NCI-H2107 treated with DMSO at 0.1 percent for 48 hours (cell line): ENCODE data around the gene LMTK2.

Experiments used
- DNase-seq: peaks from one replicate; lab custom pipeline; 2025; ENCODE audit not compliant: unreplicated experiment; lab: John Stamatoyannopoulos, UW

Gene LMTK2

DNA sequence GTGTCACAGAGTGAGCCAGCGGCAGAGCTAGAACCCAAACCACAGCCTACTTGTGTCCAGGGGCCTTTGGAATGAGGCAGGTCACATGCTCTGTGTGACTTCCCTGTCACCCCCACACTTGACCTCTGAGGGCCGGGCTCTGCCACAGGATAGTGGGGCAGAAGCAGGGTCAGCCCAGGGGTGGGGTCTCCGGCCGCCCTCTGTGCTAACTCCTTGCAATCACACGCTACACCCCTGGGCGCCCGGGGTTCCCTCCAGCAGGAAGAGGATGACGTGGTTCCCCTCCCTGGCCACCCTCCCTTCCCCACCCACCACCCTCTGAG is 125.6 kb downstream of the LMTK2 start:
- DNase-seq = no peak

DNA sequence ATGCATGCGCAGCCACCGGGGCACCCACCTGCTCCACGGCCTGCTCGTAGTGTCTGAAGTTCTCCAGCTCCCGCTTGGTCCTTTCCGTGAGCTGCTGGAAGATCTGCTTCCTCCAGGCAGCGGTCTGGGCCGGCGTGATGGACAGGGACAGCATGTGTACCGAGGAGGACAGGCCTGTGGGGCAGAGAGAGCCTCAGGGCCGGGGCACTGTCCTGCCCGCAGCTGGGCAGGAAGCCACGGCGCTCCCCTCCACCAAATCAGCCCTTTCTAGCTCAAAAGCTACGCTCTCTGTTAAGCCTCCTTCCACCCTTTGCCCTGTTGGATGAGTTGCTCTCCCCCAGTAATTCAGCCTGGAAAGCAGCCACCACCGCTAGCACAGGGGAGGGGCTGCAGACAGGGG is 126.1 kb downstream of the LMTK2 start:
- no peak for DNase-seq

DNA sequence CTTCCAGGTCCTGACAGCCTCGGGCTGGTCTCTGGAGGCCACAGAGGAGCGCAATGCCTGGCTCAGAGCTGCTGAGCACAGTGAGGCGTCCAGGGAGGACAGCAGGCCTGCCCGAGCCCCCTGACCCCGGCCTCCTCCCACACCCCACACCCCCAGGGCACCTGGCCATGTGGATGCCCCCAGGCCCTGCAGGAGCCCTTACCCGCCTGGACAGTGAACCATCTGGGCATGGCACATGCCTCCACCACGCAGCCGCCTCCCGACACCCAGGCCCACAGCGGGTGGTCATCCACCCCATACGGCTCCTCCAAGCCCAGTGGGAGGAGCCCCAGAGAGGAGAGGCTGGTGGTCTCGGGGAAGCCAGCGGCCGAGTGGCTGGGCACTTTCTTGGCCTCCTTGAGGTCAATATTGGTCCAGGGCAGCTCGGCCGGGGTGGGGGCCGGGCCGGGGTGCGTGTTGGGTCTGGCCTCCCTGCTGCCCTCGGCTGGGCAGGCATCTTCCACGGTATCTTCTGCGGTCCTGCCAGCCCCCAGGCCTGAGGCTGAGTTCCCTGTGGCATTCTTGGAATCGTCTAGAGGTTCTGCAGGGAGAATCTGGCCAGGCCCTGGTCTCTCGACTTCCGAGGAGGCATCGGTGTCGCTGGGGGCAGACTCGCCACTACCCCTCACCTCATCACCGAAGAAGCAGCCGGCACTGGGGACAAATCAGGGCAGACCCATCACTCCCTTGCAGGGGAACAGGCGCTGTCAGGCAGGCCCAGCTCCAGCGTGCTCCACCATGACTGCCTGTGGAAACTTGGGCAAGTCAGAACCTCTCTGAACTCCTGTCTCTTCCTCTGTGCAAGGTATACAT is 126.8 kb downstream of the LMTK2 start:
- DNase-seq = no peak

DNA sequence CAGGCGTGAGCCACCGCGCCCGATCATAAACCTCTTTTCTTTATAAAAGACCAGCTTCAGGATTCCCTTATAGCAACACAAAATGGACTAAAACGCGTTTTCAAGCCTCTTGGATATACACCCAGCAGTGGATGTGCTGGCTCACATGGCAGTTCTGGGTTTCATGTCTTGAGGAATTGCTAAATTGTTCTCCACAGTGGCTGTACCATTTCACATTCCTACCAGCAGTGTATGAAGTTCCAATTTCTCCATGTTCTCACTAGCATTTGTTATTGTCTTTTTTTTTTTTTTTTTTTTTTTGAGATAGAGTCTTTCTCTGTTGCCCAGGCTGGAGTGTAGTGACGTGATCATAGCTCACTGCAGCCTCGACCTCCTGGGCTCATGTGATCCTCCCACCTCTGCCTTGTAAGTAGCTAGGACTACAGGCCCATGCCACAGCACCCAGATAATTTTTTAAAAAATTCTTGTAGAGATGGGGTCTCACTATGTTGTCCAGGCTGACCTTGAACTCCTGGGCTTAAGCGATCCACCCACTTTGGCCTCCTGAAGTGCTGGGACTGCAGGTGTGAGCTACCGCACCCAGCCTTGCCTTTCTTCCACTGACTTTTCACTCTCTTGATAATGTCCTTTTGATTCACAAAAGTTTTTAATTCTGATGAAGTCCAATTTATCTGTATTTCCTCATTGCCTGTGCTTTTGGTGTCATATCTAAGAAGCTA is 127.9 kb downstream of the LMTK2 start:
- DNase-seq = no peak

DNA sequence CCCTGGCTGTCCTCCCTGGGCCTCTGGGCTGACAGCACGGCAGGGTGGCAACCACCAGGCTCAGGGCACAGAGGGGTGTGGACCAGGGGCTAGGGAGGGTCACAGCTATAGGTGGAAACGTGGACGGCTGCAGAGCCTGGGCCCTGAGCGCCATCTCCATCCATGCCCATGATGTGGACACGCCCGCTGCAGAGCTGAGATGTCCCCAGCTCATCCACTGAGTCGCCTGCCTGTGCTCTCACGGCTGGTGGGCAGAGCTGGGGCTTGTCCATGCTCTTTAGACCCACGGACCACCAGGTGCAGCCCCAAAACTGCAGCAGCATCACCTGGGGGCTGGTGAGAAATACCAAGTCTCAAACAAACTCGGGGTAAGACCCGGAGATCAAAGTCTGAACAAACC is 129.2 kb downstream of the LMTK2 start:
- DNase-seq = no peak

DNA sequence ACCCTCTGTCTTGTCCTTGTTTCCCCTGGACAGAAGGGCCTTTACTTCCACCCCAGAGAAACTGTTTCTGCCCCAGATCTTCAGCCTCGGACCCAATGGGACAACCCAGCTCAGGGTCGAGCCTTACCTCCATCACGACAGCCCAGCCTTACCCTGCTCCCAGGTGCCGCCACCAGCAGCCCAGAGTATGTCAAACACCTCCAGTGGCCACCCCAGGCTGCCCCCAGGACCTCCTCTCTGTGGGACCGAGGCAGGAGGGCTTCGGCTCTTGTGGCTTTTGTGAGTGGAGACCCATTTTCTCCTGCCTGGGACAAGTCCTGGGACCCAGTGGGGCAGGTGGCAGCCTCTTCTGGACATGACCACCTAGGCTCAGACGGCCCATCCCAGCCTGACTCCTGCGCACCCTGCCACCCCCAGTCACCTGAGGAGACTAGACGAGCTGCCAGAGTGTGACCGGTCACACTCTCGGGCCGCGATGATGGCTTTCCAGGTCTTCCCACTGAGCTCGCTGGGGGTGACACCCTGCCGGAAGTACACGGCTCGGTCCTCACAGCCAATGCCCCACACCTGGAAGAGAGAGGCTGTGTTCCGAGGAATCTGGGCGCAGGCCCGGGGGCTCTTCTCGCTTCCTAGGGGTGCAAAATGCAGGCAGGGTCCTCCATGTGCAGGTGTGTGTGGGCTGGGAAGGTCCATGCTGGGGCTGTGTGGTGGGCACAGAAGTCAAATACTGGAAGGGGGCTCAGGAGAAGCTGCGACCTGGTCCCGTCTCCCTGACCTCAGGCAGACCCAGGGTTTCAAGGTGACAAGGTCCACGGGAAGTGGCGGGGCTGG is 129.9 kb downstream of the LMTK2 start:
- DNase-seq = no peak

DNA sequence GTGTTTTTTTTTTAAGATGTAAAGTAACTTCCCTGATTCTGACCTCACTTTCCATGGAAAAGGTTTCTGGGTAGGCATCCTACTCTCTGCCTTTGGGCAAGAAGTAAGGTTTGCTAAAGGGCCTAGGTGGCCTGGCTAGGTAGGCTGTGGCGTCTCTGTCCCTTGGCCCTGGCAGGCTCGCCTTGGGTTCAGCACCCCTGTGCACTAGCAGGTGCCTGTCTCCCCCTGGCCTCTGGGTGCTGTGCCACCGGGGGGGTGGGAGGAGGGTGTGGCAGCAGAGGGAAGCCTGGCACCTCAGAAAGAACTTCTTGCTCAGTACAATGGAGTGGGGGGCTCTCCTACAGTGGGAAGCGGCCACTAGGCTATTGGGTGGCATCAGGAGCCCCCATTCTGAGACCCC is 131.4 kb downstream of the LMTK2 start:
- no peak for DNase-seq

DNA sequence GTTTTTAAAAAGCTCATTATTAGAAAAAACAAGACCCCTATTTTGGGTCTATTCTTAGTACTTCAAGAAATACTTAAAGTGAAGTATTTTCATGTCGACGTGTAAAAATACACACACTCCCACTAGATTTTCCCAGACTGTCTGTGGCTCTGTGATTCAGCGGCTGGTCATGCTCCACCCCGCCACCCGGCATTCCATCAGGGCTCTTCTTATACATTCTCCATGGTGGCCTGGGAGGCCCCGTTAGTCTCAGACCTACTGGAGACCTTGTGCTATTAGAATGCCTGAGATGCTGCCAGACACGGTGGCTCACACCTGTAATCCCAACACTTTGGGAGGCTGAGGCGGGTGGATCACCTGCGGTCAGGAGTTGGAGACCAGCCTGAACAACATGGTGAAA is 132.3 kb downstream of the LMTK2 start:
- no peak for DNase-seq

DNA sequence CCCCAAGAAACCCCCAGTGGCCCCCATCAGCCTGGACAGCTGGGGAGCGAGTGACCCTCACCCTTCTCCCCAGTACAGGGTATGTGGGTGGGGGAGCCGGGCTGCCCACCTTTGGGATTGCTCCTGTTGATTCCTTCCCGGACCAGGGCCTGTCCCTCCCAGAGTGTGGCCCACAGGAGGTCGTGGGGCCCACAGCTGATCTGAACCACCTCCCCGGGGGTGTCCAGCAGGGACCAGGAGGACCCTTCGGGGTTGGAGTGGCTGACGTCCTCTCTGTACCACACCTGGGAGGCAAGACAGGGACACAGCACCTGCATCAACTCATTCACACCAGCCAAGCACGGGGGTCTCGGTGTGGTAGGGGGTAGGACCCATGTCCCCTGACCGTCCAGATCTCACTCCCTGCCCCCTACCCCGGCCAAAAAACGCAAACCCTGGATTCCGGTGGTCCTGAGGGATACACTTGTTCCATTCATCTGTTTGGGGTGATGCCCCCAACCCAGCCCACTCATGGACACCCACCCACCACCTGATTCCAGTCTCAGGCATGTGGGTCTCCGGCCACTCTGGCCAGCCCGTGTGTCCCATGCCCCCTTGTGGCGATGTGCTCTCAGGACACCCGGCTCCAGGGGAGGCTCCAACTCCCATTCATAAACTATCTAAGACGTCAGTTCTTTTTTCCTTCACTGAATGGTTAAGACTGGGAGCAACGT is 134.5 kb downstream of the LMTK2 start:
- DNase-seq = no peak

DNA sequence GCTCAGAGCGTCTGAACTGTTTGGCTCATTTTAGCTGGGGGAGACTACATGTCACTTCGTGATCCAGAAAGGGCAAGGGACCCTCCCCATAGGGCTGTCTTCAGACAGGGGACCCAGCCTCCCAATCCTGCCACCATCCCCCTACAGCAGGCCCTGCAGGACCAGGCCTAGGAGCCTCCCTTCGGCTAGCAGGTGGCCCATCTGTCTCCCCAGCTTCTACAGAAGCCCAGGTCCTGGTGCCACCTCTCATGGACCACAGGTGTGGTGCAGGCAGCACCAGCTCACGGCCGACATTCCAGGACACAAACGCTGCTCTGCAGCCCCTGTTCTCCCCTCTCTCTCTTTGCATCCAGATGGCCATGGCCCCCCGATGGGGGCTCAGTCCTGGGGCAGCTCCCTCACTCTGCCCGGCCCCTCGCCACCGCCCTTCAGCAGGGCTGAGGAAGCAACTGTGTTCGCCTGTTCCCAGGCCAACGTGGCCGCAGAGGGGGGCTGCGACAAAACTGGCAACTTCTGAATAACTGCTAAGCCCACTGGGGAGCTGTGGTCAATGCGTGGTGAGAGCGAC is 135.1 kb downstream of the LMTK2 start:
- DNase-seq = no peak

DNA sequence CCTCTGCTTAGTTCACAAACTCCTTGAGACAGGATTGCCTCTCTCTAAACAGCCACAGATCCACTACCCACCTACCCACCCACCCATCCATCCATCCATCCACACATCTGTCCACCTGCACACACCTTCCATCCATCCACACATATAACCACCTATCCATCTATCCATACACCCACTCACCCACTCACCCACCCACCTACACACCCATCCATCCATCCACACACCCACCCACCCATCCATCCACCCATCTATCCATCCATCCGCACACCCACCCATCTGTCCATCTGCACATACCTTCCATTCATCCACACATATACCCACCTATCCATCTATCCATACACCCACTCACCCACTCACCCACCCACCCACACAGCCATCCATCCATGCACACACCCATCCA is 135.7 kb downstream of the LMTK2 start:
- no peak for DNase-seq

DNA sequence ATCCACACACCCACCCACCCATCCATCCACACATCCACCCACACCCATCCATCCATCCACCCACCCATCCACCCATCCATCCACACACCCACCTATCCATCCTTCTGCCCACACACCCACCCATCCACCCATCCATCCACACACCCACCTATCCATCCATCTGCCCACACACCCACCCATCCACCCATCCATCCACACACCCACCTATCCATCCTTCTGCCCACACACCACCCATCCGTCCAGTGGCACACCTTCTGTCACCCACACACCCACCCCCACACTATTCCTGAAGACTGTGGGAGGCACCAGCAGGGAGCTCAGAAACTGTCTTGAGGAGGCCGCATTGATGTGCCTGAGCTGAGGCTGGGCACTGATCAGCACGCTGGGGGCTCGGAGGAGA is 136.3 kb downstream of the LMTK2 start:
- DNase-seq = no peak

DNA sequence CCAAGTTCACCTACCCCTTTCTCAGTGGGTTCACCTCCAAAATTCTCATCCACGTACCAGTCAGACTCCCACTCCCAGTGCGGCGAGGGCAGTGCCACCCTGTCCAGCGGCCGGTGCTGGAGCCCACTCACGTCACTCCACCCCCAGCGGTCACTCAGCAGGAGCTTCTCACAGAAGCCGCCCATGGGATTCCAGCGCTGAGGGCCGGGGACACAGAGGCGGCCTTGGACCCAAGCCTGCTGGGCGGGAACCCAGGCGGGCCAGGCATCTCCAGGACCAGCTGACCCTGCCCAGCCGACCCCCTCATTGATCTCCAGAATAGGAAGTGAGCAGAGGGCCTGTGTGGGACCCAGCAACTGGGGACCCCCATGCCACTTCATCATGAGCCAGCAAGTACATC is 138.2 kb downstream of the LMTK2 start:
- no peak for DNase-seq

DNA sequence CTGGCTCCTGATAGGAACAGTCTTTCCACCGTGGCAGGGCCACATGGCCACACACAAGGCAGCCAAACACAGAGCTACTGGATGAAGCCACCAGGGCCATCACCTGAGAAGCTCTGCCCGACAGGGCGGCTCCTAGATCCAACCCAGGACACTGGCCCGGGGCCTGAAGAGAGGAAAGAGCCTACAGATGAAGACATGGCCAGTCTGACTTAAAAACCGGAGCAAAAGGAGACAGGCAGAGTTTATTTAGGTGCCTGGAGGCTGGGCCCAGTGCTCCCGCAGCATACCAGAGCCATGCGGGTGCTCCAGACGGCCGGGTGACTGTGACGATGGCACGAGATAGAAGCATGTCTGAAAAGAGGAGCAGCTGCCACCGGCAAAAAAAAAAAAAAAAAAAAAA is 141.5 kb downstream of the LMTK2 start:
- DNase-seq = no peak

DNA sequence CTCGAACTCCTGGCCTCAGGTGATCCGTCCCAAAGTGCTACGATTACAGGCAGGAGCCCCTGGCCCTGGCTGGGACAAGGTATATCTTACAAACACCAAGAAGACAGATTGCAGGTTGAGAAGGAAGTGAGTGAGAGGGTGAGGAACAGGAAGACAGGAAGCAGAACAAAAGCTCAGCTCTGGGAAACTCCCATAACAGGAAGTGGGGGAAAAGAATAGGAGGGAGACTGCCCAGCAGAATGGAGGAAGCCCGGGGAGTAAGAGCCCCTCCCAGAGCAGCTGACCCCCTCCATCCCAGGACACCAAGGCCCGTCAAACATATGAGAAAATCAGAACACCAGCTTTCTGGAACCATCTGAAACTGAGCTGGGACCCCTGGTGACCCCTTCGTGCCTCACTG is 142.4 kb downstream of the LMTK2 start:
- DNase-seq = no peak

DNA sequence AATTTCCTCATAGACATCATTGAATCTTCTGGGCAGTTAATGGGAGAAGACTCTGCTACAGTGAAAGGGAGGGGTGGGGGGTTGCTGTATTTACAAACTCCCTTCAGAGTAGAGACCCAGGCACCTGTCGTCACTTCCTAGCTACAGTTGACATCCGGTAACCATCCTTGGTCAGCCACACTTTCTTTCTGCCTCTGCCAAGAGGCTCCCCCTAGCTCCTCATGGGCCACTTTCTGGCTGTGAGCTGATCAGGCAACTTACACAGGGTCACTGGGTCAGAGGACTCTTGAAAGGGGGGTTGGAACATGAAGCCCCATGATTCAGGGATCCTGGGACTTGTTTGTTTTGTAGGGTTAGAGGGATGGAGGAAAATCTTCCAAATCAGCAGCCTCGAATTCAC is 144.1 kb downstream of the LMTK2 start:
- no peak for DNase-seq

DNA sequence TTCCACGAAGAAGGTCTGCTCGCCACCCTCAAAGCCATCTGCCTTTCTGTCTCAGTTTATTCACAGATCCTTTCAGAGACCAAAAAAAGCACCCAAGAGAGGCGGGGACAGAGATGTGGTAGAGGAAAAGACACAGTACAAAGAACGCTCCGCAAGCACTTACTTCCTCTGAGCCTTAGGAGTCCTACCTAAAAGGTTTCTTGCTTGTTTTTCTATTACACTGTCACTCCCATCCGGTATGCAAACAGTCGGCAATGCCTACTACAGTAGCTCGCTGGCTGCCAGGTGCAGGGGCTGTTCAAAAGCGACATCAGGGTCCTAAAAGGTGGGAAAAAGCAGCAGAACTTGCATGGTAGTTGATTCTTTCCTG is 144.6 kb downstream of the LMTK2 start:
- DNase-seq = no peak

DNA sequence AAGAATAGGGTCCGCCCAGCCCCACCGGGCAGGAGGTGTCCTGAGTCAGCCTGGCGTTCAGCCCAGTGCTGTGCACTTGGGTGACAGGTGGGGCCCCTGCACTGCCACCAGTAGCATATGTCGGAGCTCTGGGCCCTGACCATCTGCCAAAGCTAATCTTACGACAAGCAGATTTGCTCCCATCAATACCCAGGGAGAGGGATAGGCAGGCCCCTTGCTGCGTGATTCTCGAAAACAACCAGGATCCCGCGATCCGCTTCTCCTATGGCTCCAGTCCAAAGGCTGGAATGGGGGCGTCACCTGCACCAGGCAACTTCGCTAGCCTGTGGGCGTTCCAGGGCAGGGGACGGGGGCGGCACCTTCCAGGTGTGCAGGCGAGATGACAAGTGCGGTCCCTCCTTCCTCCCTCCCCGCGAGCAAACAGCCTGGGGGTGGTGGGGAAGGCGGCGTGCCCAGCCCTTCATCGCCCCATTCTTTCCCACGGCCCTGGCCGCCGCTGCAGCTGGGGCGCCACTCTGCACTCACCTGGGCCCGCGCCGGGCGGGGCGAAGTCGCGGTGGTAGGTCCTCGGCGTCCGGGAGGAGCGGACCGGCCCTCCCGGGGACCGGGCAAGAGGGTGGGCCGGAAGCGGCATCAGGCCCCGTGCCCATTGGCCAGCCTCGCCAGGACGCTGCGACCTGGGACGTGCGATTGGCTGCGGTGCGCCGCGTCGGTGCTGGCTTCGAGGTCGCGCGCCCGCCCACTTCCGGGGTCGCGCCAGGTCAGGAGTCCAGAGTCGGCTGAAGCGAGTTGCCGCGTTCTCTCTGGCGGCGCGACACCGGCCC is 145.2 kb downstream of the LMTK2 start, which contains the start of gene TECPR1:
Gene TECPR1, minus strand, starts transcription at position 632 of the 824 bp plus-strand sequence. CDS start 6,086 bp downstream, outside the sequence.
- DNase-seq = peak; percentile 88

DNA sequence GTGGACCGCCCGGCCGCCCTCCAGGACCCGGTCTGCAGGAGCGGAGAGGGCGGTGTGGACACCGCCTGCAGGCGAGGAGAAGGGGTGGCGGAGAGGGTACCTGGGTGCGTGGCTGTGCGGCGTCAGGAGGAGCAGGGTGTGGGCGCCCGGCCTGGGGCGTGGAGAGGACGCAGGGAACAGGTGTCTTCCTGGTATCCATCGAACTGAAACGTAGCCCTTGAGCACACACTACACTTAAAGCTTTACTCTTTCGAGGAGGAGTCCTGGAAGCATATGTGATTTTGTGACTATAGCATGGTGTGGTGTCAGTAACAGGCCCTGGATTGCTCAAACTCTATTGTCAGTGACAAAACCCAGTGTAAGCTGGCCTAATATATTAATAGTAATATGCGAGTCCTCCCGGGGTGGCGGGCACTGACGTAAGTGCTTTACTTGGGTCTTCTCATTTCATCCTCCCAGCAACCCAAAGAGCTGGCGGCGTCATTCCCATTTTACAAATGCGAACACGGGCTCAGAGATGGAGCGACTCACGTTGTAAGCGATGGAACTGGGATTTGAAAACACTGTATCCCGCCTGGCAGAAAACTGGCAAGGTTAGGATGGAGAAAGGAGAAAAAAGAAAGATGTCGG is 145.9 kb downstream of the LMTK2 start:
- DNase-seq = no peak
